Measurements from ENCODE around the gene NHS. TPM values are rescaled to one million over a fixed set of nuclear protein-coding genes. Genes with fewer than 3 reads are reported as not detected.

NHS gene
- total RNA-seq, 1 donor from 2014 or later = 12.1 TPM

- H3K4me3 Mint-ChIP-seq = no peak overlapping the region
- Histone ChIP-seq H3F3A (ENCODE audit: low read depth) (no peaks in the 10 kb centered on the region), H2AFZ (replicated peaks) (no peak overlapping the region), H3K4me1 (peaks cover 11% of the 10 kb centered on the region), H3K9ac (no peak overlapping the region), H4K20me1 (ENCODE audit: low read depth) (no peaks in the 10 kb centered on the region), H3K27ac (no peak overlapping the region), H3K36me3 (no peaks in the 10 kb centered on the region), H3K9me3 (ENCODE audit: low read depth) (peaks cover 2% of the 10 kb centered on the region), H3K79me2 (ENCODE audit: low read depth) (no peaks in the 10 kb centered on the region), H3K27me3 (peaks cover 11% of the 10 kb centered on the region), H3K4me2 (no peak overlapping the region), H3K4me3 (no peak overlapping the region)
- no peak for DNase-seq (ENCODE audit: low spot score)
- H3K36me3 Mint-ChIP-seq = no peaks in the 10 kb centered on the region
- H3K27me3 Mint-ChIP-seq (ENCODE audit: insufficient read depth, low read depth) = peaks cover 2% of the 10 kb centered on the region
- peaks cover 21% of the 10 kb centered on the region for H3K4me1 Mint-ChIP-seq
- H3K27ac Mint-ChIP-seq = no peak overlapping the region
- TF ChIP-seq EZH2phosphoT487 (IDR thresholded peaks at IDR 0.05) (no peak), EZH2 (IDR thresholded peaks at IDR 0.05) (no peak)
- TF ChIP-seq, protein P1, sequence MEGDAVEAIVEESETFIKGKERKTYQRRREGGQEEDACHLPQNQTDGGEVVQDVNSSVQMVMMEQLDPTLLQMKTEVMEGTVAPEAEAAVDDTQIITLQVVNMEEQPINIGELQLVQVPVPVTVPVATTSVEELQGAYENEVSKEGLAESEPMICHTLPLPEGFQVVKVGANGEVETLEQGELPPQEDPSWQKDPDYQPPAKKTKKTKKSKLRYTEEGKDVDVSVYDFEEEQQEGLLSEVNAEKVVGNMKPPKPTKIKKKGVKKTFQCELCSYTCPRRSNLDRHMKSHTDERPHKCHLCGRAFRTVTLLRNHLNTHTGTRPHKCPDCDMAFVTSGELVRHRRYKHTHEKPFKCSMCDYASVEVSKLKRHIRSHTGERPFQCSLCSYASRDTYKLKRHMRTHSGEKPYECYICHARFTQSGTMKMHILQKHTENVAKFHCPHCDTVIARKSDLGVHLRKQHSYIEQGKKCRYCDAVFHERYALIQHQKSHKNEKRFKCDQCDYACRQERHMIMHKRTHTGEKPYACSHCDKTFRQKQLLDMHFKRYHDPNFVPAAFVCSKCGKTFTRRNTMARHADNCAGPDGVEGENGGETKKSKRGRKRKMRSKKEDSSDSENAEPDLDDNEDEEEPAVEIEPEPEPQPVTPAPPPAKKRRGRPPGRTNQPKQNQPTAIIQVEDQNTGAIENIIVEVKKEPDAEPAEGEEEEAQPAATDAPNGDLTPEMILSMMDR (IDR thresholded peaks at IDR 0.05) = no peak
- H3K9me3 Mint-ChIP-seq = no peaks in the 10 kb centered on the region
These were observed 368.9 kb downstream of the NHS start for GRCh38 chrX:17743913-17744312.

GRCh38 chrX:17744896-17745523, 370.0 kb downstream of the NHS start:
- Histone ChIP-seq H3K27me3 (peaks cover under 1% of the 10 kb centered on the region), H3K4me2 (no peak overlapping the region), H3F3A (ENCODE audit: low read depth) (no peaks in the 10 kb centered on the region), H3K4me3 (no peak overlapping the region), H3K79me2 (ENCODE audit: low read depth) (no peaks in the 10 kb centered on the region), H2AFZ (replicated peaks) (no peak overlapping the region), H4K20me1 (ENCODE audit: low read depth) (no peaks in the 10 kb centered on the region), H3K27ac (no peak overlapping the region), H3K9me3 (ENCODE audit: low read depth) (no peaks in the 10 kb centered on the region), H3K36me3 (no peaks in the 10 kb centered on the region), H3K4me1 (peaks cover 11% of the 10 kb centered on the region), H3K9ac (no peak overlapping the region)
- TF ChIP-seq, protein P1 (IDR thresholded peaks at IDR 0.05) = peak; percentile 53
- TF ChIP-seq EZH2phosphoT487 (IDR thresholded peaks at IDR 0.05) (no peak), EZH2 (IDR thresholded peaks at IDR 0.05) (no peak)
- Mint-ChIP-seq H3K9me3 (no peaks in the 10 kb centered on the region), H3K27ac (no peak overlapping the region), H3K4me1 (peaks cover 15% of the 10 kb centered on the region), H3K36me3 (no peaks in the 10 kb centered on the region), H3K27me3 (ENCODE audit: insufficient read depth, low read depth) (peaks cover 2% of the 10 kb centered on the region), H3K4me3 (no peak overlapping the region)
- no peak for DNase-seq (ENCODE audit: low spot score)

- Histone ChIP-seq H3F3A (ENCODE audit: low read depth) (no peaks in the 10 kb centered on the region), H3K27me3 (no peaks in the 10 kb centered on the region), H3K9ac (no peak overlapping the region), H3K4me3 (no peak overlapping the region), H3K4me1 (no peaks in the 10 kb centered on the region), H4K20me1 (ENCODE audit: low read depth) (no peaks in the 10 kb centered on the region), H3K27ac (no peak overlapping the region), H2AFZ (replicated peaks) (no peak overlapping the region), H3K79me2 (ENCODE audit: low read depth) (no peaks in the 10 kb centered on the region), H3K4me2 (no peak overlapping the region), H3K9me3 (ENCODE audit: low read depth) (peaks cover 4% of the 10 kb centered on the region), H3K36me3 (no peaks in the 10 kb centered on the region)
- Mint-ChIP-seq H3K27ac (no peak overlapping the region), H3K27me3 (ENCODE audit: insufficient read depth, low read depth) (peaks cover 2% of the 10 kb centered on the region), H3K4me3 (no peak overlapping the region), H3K36me3 (peaks cover 2% of the 10 kb centered on the region), H3K9me3 (no peaks in the 10 kb centered on the region), H3K4me1 (no peaks in the 10 kb centered on the region)
- DNase-seq (ENCODE audit: low spot score) = no peak
- TF ChIP-seq EZH2 (IDR thresholded peaks at IDR 0.05) (no peak), EZH2phosphoT487 (IDR thresholded peaks at IDR 0.05) (no peak)
- TF ChIP-seq, protein P1 (IDR thresholded peaks at IDR 0.05) = no peak
These were observed 372.7 kb downstream of the NHS start for GRCh38 chrX:17747692-17748091.

All from neural progenitor cell (in vitro differentiated cells).